Activated T-cell treated with anti-CD3 and anti-CD28 coated beads for 4 hours (primary cell): ENCODE measurements around the gene NTS.

Source experiments
- DNase-seq: peaks from one replicate; pipeline ENCODE4 v3.0.0-alpha.2; 2020

The NTS gene

DNA sequence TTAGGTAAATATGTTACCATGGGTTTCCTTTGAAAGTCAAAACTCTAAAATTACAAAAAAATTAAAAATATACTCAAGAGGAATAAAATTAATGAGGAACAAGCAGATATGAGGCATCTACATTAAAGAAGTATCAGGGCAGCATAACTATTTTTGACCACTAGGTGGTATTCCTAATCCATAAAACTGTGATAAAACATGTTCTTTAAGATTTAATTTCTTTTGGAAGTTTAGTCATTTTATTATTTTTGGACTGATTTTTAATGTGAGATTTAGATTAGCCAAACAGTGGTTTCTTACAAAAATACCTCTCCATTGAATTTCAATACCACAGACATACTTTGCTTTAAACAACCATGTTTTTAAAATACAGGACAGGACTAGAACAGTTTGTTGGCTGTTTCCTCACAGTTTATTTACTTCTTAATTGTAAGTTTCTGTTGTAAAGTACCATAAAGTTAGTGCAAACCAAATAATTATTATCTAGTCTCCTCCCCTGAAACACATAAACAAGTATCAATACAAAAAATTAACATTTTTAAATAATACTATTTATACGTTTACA lies 49.8 kb downstream of the NTS start:
- no peak for DNase-seq

- DNase-seq = no peak
These were observed 53.1 kb downstream of the NTS start for GRCh38 chr12:85927166-85927565.
